ENCODE results near the gene ZNRF2. TPM values are rescaled to one million over a fixed set of nuclear protein-coding genes. Genes with fewer than 3 reads are reported as not detected.

The ZNRF2 gene
- total and polyA plus RNA-seq, 10 of the 15 experiments (the other 5 are each of a cell fraction or from before 2014, with no cell fraction given): 1.2 to 20.4 (median 9.5) TPM

GRCh38 chr7:30405179-30405578 is 120.8 kb downstream of the ZNRF2 start:
- in situ Hi-C loops (cut with MboI): no loop called here
- POLR2A ChIA-PET: no interaction called here

More at GRCh38 chr7:30405179-30405578, 120.8 kb downstream of the ZNRF2 start:
- H3K4me1 ChIP-seq (ENCODE audit: control insufficient read depth, insufficient read depth, low read length): no peaks in the 10 kb centered on the region
- TF ChIP-seq KAT2A (conservative IDR thresholded peaks at IDR 0.05; ENCODE audit: control insufficient read depth, low read depth, low read length) (no peak), RCOR1 (conservative IDR thresholded peaks at IDR 0.05; ENCODE audit: low read depth, low read length) (no peak)
- TF ChIP-seq, protein P1, sequence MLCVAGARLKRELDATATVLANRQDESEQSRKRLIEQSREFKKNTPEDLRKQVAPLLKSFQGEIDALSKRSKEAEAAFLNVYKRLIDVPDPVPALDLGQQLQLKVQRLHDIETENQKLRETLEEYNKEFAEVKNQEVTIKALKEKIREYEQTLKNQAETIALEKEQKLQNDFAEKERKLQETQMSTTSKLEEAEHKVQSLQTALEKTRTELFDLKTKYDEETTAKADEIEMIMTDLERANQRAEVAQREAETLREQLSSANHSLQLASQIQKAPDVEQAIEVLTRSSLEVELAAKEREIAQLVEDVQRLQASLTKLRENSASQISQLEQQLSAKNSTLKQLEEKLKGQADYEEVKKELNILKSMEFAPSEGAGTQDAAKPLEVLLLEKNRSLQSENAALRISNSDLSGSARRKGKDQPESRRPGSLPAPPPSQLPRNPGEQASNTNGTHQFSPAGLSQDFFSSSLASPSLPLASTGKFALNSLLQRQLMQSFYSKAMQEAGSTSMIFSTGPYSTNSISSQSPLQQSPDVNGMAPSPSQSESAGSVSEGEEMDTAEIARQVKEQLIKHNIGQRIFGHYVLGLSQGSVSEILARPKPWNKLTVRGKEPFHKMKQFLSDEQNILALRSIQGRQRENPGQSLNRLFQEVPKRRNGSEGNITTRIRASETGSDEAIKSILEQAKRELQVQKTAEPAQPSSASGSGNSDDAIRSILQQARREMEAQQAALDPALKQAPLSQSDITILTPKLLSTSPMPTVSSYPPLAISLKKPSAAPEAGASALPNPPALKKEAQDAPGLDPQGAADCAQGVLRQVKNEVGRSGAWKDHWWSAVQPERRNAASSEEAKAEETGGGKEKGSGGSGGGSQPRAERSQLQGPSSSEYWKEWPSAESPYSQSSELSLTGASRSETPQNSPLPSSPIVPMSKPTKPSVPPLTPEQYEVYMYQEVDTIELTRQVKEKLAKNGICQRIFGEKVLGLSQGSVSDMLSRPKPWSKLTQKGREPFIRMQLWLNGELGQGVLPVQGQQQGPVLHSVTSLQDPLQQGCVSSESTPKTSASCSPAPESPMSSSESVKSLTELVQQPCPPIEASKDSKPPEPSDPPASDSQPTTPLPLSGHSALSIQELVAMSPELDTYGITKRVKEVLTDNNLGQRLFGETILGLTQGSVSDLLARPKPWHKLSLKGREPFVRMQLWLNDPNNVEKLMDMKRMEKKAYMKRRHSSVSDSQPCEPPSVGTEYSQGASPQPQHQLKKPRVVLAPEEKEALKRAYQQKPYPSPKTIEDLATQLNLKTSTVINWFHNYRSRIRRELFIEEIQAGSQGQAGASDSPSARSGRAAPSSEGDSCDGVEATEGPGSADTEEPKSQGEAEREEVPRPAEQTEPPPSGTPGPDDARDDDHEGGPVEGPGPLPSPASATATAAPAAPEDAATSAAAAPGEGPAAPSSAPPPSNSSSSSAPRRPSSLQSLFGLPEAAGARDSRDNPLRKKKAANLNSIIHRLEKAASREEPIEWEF (IDR thresholded peaks at IDR 0.05; ENCODE audit: insufficient replicate concordance, low read depth, low read length): no peak
- DNase-seq (ENCODE audit: low read depth, low spot score) (no peak), FAIRE-seq (no peak), ATAC-seq (no peak)
- no peaks in the 10 kb centered on the region for H3K9me3 ChIP-seq (replicated peaks; ENCODE audit: control insufficient read depth, insufficient read depth, low read length)
- no peaks in the 10 kb centered on the region; a peak in 2 of 4 replicates for H3K36me3 ChIP-seq (ENCODE audit: control insufficient read depth in 2 of 2, insufficient read depth in 2 of 2, low read length in 1 of 2)
- intact Hi-C loops (cut with micrococcal nuclease; ENCODE audit: unreplicated experiment): no loop called here
- no peaks in the 10 kb centered on the region for H3K79me2 ChIP-seq (ENCODE audit: control insufficient read depth, insufficient read depth, low read length)
- RAD21 ChIA-PET (ENCODE audit: unreplicated experiment): no interaction called here
- H3K9ac ChIP-seq (ENCODE audit: control insufficient read depth, insufficient read depth, low read length): no peak overlapping the region
- no peak overlapping the region for H3K4me2 ChIP-seq (ENCODE audit: control insufficient read depth, insufficient read depth)
- no peak overlapping the region for H3K4me3 ChIP-seq
- BruUV-seq (replicated peaks): no TSS peak
- no peaks in the 10 kb centered on the region for H3K27me3 ChIP-seq (replicated peaks in 1 of 2; ENCODE audit: control insufficient read depth in 2 of 2, insufficient read depth in 2 of 2, low read length in 1 of 2)
- CTCF ChIA-PET: interaction anchor here (1.1 kb wide), 1 partner anchor 34 kb away, joined by 3 read pairs; no protein-coding TSS in a partner anchor
- H4K20me1 ChIP-seq (ENCODE audit: control insufficient read depth, insufficient read depth): no peaks in the 10 kb centered on the region
- H2AFZ ChIP-seq (ENCODE audit: control insufficient read depth, low read depth, low read length): no peak overlapping the region
- 76% methylated on average over 2 of the region's 2 CpGs for WGBS (ENCODE audit: insufficient coverage, insufficient replicate concordance, low lambda C conversion rate, missing lambda C conversion rate)
- H3K27ac ChIP-seq (ENCODE audit: control insufficient read depth, insufficient read depth): no peak overlapping the region
- SMC1A ChIA-PET (ENCODE audit: uncharacterized antibody, unreplicated experiment): interaction anchor here (1.0 kb wide), 1 partner anchor 14 kb away, joined by 3 read pairs; no protein-coding TSS in a partner anchor

Data from GM12878 (cell line).